Urothelium cell line (cell line): ENCODE data around the gene CCSER1.

Experiments
- DNase-seq: peaks from one replicate; pipeline ENCODE4 v3.0.0; 2011; ENCODE audit warnings: low spot score, mixed read lengths
- FAIRE-seq: peaks from 2 replicates; lab custom pipeline; 2011; peaks lifted over from hg19 to GRCh38; lab: Jason Lieb, UNC

The CCSER1 gene

DNA sequence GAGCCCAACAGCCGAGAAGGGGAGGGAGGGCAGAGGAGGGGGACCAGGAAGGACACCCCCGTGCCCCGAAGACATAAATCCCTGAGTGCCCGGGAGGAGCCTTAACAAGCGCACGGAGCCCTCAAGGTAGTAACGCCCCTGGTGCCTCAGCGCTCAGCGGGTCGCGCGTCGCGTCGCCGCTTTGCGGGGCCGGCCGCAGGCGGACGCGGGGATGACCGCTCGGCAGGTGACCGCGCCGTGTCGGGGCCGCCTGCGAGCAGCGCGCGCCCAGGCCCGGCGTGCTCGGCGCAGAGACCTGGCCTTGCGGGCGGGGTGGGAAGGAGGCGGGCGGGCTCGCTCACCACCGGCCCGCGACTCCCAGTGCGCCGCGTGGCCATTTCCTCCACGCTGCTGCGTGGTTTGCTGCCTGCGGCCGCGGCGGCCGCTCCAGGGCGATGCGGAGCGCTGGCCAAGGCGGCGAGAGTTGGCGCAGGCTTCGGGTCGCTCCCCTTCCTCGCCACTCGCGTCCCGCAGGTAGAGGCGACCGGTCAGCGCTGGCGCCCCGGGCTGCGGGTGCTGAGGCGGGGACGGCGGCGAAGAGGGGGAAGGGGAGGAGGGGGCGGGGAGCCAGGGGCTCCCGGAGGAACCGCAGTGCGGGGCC lies 632 bp downstream of the CCSER1 start:
- DNase-seq = no peak

DNA sequence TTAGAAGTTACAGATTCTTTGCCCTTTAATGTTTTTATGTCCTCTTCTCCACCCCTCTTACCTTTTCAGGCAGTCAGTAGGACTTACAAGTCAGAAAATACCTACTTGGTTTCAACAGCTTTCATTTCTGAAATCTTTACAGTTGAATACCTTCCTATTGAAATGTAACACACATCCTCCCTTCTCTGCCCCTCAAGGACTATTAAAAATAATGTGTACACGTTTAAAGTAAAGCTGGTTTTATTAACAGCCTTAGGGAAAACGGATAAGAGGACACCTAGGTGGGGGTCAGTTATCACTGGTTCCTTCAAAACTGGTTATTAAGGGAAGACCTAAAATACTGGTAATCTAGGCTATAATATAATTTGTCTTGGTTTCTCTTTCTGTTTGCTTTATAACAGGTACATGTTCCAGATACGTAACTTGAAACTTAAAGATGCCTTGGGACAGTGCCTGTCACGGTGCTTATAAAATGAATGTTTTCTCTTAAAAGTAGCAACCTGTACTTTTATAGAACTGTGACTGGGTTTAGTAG lies 1.8 kb downstream of the CCSER1 start:
- no peak for FAIRE-seq

More for the DNA sequence above, 632 bp downstream of the CCSER1 start:
- FAIRE-seq = no peak

DNA sequence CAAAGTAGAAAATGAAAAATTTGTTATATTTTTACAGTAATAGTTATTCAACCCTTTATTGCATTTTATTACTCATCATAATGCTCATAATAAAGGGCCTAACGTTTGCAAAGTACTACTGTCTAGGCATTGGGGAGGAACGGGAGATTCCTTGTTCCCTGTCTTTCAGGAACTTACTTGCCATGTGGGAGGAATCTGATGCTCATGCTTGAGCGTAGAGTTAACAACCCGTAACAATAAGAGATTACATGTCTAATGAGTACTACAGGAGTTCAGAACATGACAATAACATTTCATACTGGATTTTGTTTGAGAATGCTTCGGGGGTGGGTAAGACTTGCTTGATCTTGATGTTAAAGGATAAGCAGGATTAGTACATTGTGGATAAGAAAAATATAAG lies 2.9 kb downstream of the CCSER1 start:
- DNase-seq (no peak), FAIRE-seq (no peak)

More for the DNA sequence above, 1.8 kb downstream of the CCSER1 start:
- DNase-seq = no peak

DNA sequence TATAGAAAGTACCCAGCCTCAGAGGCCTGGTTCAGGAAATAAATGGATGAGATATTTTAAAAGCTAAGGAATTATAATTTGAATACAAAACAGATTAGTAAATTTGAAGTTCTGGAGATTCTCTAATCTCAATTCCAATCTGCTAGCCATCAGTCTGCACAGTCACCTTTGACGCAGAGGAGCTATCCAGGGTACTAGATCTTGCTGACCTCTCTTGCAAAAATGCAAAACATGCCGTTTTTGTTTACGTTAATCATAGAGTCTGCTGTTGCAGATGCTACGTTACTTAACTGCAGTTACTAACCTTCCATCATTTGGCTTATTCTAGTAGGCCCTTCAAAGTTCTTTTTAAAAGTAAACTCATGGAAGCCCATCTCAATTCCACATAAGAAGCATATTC lies 10.4 kb downstream of the CCSER1 start:
- FAIRE-seq (no peak), DNase-seq (peak; percentile 29)

DNA sequence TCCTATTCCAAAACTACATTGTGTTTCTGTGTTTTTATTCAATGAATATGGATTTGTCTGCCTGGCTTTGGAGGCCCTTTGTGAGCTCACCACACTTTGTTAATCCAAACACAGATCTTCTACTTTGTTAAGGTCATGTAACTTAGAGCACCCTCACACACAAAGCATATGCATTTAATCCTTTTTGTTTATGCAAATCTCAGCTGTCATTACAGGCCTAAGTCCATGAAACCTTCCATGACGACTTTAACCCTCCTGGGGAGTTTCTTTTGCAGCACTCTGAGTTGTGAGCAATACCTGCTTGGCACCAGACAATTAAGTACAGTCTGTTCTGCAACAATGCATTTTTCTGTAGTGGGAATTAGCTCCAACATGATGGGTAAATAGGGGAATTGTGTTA lies 14.9 kb downstream of the CCSER1 start:
- FAIRE-seq = no peak
- DNase-seq = no peak

DNA sequence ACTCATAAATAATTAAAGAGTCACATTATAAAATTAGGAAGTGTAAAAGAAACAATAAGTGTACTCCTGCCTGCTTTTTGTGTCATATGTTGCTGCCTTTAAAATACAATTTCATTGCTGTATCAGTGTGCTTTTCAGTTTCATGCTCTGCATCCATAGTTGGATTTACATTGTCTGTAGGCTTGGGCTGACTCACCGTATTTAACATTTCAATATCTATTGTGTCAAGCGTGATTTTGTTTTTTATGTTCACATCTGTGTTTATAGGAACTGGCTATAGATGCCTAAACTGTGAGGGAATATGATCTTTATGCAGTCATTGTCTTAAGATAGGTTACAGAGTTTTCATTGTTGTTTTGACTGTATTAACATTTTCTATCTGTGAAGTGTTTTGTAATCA lies 18.1 kb downstream of the CCSER1 start:
- no peak for FAIRE-seq
- no peak for DNase-seq

DNA sequence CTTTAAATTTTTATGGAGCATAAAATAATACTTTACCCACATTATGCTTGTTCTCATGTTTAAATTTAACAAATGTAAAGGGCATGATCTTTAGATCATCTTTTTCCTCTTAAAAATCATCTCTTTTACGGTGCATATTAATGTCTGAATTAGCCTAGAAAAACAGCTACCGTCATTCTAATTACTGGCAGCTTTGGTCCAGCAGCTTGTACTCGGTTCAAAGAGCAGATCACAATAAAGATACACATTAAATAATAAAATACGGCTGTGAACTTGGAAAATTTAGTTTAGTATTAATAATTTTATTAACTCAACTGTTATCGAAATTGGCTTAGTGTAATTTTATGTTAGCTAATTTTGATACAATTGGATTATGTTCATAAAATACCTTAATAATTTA lies 19.1 kb downstream of the CCSER1 start:
- FAIRE-seq = no peak

DNA sequence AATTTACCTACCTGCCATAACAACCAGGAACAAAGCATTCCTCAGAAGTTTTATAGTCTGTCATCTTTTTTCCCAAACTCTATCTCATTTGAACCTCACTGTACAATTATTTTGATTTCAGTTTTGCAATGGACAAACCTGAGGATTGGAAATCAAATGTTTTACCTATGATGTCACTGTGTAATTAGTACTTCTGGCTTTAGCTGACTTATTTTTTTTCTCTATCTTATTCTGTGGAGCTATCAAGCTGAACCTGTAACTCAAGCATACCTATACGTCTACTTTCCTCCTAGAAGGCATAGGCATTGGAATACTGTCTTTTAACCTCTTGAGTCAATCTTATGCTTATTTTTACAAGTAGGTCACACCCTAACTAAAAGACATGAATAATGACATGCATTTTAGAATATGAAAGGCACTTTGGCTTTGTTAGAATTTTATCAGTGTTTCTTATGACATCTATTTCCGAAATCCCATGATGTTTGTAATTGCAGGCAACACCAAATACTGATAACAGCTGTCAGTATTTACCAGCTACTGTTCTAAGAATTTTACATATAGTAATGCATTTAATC lies 21.5 kb downstream of the CCSER1 start:
- DNase-seq (no peak), FAIRE-seq (no peak)

More for the DNA sequence above, 19.1 kb downstream of the CCSER1 start:
- no peak for DNase-seq

DNA sequence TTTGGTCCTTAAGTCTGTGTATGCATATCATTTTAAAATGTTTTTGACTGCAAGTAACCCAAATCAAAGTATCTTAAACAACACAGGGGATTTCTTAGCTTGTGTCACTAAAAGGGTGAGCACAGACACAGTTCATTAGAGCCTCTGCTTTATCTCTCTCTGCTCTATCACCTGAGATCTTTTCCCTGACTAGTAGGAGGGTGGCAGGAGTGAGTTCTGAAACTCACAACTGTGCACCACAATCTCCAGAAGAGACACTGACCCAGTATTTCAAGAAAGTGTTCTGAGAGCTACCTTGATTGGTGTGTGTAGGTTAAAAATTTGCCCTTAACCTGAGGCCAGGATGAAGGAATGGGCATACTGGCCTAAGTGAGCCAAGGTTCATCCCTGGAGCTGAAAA lies 24.8 kb downstream of the CCSER1 start:
- FAIRE-seq (no peak), DNase-seq (no peak)

DNA sequence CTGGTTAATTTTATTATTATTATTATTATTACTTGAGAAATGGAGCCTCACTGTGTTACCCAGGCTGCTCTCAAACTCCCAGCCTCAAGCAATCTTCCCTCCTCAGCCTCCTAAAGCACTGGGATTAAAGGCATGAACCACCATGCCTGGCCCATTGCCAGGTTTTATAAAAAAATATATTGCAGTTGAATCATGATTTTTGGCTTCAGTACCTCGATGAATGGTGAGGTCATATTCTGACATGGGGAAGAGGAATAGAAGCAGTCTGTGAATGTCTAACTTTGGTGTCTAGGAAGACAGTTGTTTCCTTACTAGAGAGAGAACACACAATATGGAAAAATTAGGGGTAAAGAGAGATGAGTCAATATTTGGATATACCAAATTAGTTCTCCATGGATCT lies 32.0 kb downstream of the CCSER1 start:
- DNase-seq (peak; percentile 26), FAIRE-seq (no peak)

DNA sequence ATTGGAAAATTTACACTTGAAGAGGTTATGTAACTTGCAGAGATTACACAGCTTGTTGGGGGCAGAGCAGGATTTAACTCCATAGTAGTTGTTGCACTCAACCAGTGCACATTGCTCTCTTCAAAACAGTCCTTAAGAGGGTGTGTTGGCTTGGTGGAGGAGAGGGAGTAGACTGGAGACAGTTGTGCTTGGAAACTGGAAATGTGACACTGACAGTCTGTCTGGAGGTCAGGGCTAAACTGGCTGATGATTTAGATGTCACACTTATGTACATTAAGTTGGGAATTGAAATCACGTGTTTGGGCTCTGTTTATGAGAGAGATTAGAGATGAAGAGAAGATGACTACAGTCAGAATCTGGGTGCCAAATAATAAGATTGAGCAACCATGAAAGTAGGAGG lies 32.9 kb downstream of the CCSER1 start:
- DNase-seq = no peak
- no peak for FAIRE-seq

DNA sequence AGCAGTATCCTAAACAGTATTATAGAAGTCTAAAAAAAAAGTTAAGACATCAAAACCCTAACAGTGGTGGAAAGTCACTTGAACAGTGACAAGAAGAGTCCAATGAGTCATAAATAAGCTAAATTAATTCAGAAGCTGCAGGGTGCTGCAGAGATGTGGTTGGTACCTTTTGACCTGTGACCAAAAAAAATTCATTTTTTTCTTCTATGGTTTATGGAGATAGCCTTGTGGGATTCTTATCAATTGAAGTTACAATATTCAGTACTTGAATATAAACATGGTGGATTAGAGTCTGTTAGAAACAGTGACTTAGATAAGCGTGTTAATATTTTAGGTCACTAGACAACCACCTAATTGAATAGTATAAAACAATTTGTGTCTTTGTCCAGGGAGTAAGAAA lies 35.4 kb downstream of the CCSER1 start:
- no peak for DNase-seq

DNA sequence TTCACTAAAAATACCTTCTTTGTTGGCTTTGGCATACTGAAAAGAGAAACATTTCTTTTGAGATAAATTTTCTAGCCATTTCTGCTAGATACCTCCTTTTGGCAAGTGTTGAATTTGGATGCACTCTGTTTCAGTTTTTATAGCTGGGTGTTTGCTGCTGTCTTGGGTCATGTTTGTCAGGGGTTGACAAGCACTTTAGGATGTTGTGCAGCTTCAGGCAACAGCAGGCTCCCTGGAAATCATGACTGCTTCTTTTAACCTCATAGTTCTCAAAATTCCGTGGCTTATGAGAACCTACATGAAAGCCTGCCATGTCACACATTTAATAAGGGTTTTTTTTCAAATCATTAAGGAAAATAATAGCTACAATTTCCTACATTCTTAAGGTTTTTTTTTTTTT lies 36.7 kb downstream of the CCSER1 start:
- DNase-seq = no peak

More for the DNA sequence above, 35.4 kb downstream of the CCSER1 start:
- no peak for FAIRE-seq

DNA sequence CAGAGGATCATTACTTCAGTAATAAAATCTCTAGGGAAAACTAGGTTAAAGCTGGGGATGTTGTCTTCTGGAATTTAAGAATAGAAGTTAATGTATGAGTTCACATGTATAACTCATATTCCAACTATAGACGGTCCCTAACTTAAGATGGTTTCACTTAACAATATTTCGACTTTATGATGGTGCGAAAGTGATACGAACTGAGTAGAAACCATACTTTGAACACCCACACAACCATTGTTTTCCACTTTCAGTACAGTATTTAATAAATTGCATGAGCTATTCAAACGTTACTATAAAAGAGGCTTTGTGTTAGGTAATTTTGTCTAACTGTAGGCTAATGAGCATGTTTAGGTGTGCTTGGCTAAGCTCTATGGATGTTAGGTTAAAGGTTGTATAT lies 38.7 kb downstream of the CCSER1 start:
- no peak for FAIRE-seq
- DNase-seq = no peak

More for the DNA sequence above, 36.7 kb downstream of the CCSER1 start:
- FAIRE-seq = no peak

DNA sequence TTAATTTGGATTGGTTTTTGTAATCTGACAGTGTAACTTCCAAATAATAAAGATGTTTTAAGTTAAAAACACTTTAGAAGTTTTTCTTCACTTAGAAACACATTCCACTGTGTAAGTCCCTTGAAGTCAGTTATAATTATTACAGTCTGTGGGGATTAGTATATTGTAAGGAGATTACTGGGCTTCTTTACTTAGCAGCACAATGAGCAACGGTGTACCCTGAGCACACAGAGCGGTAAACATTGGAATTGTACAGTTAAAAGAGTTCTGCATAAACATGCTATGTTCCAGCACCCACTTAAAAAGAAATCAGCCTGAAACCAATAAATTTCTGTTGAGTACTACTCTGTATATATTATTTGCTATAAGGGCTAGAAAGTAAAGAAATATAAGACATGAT lies 44.3 kb downstream of the CCSER1 start:
- no peak for FAIRE-seq
- DNase-seq = no peak

DNA sequence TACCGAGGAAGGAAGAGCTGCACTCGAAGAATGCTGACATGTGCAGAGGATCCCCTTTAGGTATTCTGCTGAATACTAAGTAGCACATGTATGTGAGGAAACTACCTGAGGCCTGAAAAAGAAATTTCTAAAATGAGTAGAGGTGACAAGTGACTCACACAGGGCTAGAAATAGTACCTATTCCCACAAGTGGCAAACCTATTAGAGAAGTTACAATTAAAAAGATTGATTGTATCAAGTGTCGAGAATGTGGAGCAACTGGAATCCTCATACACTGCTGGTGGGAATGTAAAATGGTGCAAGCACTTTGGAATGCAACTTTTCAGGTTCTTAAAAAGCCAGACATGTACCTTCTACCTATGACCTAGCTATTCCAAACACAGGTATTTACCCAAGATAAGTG lies 47.4 kb downstream of the CCSER1 start:
- FAIRE-seq (no peak), DNase-seq (no peak)

DNA sequence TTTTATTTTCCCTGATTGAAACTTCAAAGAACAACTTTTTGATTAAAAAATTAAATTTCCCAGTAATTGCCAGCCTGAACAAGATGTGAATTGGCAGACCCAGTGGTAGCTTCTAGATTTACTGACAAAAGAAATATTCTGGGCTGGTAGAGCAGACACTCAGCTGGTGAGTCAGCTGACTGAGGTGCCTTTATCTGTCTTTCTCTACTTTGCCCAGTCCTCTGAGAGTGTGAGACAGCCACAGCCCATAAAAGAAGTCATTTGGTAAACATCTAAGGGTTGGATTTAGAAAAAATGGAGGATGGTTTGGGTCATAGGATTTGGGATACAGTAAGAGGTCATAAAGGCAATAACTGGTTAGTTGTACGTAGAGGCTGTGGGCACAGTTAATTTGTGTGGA lies 54.5 kb downstream of the CCSER1 start:
- DNase-seq (peak; percentile 8), FAIRE-seq (no peak)

DNA sequence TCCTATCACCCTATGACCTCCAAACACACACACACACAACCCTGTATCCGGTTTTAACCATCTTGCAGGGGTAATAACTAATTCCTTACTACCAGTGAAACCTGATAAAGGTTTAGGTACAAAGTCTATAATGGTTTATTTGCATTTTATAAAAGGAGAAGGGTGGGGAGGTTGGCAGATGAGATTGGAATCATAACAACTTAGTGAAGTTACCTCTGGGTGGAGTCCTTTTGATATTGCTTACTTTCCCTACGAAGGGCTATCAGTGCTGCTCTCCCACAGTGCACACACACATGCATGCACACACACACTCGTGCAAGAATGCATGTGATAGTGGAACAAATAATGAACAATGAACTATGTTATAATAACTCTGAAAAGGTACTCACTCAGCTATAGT lies 56.1 kb downstream of the CCSER1 start:
- no peak for FAIRE-seq
- no peak for DNase-seq

DNA sequence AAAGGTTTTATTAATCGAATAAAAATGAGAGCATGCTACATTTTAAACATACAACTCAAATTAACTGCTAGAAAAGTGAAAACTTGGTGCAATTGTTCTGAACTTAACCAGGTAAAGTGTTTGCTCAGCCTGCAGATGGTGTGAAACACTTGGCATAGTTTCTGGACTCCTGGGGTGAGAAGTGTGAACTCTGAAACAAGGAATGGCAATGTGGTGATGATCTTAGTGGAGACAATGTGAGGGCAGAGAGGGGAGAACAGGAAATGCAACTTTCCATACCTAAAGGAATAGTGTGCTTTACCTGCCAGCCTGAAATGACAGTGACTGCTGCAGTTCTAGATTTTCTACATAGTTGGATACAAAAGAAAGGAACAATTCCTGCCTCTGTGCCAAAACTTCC lies 57.4 kb downstream of the CCSER1 start:
- no peak for FAIRE-seq
- DNase-seq = no peak

DNA sequence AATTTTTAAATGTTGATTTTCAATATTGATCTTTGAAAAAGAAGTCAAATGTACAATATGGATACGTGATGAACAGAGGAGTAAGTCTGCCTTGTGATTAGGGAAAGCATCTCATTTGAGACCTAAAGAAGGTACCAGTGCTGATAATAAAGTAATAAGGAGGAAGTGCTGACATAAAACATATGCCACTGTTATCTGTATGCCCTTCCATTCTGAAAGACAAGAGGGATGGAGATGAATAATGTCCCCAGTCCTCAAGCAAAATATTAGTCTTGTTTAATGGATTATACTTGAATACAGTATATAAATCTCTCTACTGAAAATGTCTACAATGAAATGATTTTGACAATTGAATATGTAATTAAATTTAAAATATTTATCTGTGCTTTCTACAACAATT lies 58.2 kb downstream of the CCSER1 start:
- DNase-seq = no peak
- no peak for FAIRE-seq

DNA sequence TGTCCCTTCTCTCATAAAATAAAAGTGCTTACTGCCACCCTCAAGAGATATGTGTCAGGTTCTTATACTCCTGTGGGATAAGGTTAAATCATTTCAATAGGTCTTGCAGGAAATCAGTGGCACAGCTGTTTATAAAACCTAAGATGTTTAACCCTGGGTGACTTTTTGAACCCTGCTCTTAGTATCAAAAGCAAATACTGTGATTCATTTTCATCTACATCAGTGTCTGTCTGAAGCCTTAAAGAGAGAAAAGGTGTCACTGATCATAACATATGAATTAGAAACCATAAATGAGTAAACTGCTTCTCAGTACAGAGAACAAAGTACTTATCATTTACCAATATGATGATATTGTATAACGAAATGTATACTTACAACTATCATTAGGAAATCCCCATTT lies 59.0 kb downstream of the CCSER1 start:
- no peak for DNase-seq
- FAIRE-seq = no peak

DNA sequence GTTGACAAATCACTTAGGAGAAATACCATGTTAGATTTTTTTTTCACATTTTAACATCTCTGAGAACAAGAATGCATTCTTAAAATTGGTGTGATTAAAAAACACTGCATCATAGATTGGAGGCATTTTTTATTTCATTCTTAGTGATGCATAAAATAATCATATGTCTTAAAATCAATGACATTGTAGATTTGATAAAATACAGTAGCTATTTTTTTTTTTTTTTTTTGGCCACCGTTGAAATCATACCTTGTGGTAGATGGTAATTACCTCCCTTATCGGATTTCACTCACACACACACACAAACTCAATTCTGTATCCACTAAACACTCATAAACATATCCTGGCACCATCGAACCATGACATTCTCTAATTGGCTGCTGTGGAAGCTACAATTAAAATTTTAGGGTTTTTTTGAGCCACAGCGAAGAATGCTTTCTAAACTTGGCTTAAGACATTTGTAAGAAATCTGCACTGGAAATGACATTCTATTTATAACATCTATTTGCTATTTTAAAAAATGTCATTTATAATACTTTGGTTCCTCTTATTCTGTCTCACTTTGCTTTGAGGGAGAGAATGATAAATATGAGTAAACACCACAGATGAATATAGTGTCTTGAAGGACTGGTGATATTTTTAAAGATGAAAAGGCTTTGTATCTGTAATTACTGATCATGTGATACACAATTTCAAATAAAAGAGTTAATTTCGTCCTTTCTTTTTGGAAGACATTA lies 60.1 kb downstream of the CCSER1 start:
- DNase-seq = no peak
- no peak for FAIRE-seq
